H1 (cell line): ENCODE data around the gene STARD13.

Source experiments
- ASH2L ChIP-seq: fragments of 200-600, 300-600 bp; sonication (generic); IDR thresholded peaks from one replicate; pipeline ENCODE4 v1.7.1; 2017; ENCODE audit warnings: low read length
- CEBPB ChIP-seq: IDR thresholded peaks from 2 replicates; pipeline ENCODE4 v1.6.1; 2012; ENCODE audit warnings: low read depth, low read length
- E2F6 ChIP-seq: IDR thresholded peaks from 2 replicates; pipeline ENCODE4 v1.6.1; 2012; ENCODE audit warnings: inconsistent platforms
- EZH2 ChIP-seq: fragments of 200-600 bp; sonication (generic); IDR thresholded peaks from 2 replicates; pipeline ENCODE4 v1.7.1; 2012; ENCODE audit warnings: low read depth, mild to moderate bottlenecking, moderate library complexity, low read length, inconsistent platforms; ENCODE audit not compliant: severe bottlenecking
- GABPA ChIP-seq: IDR thresholded peaks from 2 replicates; pipeline ENCODE4 v1.6.1; 2011; ENCODE audit warnings: mild to moderate bottlenecking, low read length, moderate library complexity, borderline replicate concordance; ENCODE audit not compliant: insufficient read depth
- GTF2F1 ChIP-seq: IDR thresholded peaks from 2 replicates; pipeline ENCODE4 v1.6.1; 2012; ENCODE audit warnings: low read depth, low read length, improper control_type of control experiment, borderline replicate concordance
- KDM4A ChIP-seq: IDR thresholded peaks from one replicate; pipeline ENCODE4 v1.7.1; 2012; ENCODE audit warnings: low read depth, mild to moderate bottlenecking, moderate library complexity, low read length, inconsistent platforms; ENCODE audit not compliant: severe bottlenecking
- NRF1 ChIP-seq: IDR thresholded peaks from 2 replicates; pipeline ENCODE4 v1.6.1; 2011; ENCODE audit warnings: mild to moderate bottlenecking, low read depth, low read length, improper control_type of control experiment
- POLR2A ChIP-seq, 2 experiments: IDR thresholded peaks; 1 replicate in 1 of 2; 2 replicates in 1 of 2; pipeline ENCODE4 v1.6.1; 2011; ENCODE audit warnings: low read depth in 2 of 2, low read length in 2 of 2, mild to moderate bottlenecking in 2 of 2; ENCODE audit errors: control extremely low read depth in 1 of 2
- POLR2AphosphoS5 ChIP-seq: IDR thresholded peaks from 2 replicates; pipeline ENCODE4 v1.6.1; 2011; ENCODE audit warnings: low read depth, low read length
- SRF ChIP-seq: IDR thresholded peaks from 2 replicates; pipeline ENCODE4 v1.6.1; 2011; ENCODE audit warnings: mild to moderate bottlenecking, low read depth, low read length, moderate library complexity
- TF ChIP-seq, protein P1 (sequence below), 3 experiments: IDR thresholded peaks; 1 replicate in 2 of 3; 2 replicates in 1 of 3; pipeline versions ENCODE4 v1.5.1 to v1.6.1; 2011; ENCODE audit warnings: low read length in 3 of 3, mild to moderate bottlenecking in 3 of 3, inconsistent platforms in 2 of 3, low read depth in 1 of 3, moderate library complexity in 1 of 3; ENCODE audit not compliant: insufficient read depth in 1 of 3; ENCODE audit errors: control extremely low read depth in 1 of 3
- TF ChIP-seq, protein P2 (sequence below): IDR thresholded peaks from 2 replicates; pipeline ENCODE4 v1.6.1; 2011; ENCODE audit warnings: low read depth, mild to moderate bottlenecking, low read length; ENCODE audit not compliant: insufficient read depth

DNA sequence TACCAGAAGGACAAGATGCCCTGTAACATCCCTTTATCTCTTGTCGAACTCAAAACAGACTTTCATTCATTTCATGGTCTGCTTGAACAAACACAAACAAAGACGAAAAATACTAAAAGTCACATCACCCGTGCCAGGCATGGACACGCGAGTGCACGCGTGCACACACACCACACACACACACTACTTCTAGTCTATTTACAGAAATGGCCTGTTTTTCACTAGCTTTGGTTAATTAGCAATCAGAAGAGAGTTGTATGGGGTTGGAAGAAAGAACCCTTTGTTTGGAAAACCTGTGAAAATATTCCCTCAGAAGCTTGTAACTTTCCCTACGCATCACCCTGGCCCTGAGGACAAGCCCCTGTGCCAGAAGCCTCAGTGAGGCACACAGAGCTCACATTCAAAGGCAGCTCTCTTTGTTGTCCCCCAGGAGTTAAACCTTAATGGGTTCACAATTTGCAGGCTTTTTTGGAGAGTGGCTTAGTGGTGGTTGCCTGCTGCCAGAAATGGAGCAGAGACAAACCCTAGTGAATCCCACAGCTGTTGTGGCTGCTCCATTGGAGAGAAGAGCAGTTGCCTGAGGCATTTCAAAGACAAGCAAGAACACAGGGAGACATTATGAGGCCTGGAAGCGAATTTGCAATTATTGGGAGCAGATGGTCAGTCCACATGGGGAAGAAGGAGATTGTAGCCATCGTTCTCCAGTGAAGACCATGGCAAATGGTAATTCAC, 55.9 kb downstream of the STARD13 start:
- TF ChIP-seq EZH2 (no peak), NRF1 (no peak), GABPA (no peak), ASH2L (no peak), GTF2F1 (no peak), POLR2AphosphoS5 (no peak), SRF (no peak), POLR2A (IDR thresholded peaks at IDR 0.05; ENCODE audit: control extremely low read depth in 1 of 2, low read depth in 2 of 2, low read length in 2 of 2) (no peak), CEBPB (no peak), KDM4A (no peak), E2F6 (no peak)
- TF ChIP-seq, protein P1, sequence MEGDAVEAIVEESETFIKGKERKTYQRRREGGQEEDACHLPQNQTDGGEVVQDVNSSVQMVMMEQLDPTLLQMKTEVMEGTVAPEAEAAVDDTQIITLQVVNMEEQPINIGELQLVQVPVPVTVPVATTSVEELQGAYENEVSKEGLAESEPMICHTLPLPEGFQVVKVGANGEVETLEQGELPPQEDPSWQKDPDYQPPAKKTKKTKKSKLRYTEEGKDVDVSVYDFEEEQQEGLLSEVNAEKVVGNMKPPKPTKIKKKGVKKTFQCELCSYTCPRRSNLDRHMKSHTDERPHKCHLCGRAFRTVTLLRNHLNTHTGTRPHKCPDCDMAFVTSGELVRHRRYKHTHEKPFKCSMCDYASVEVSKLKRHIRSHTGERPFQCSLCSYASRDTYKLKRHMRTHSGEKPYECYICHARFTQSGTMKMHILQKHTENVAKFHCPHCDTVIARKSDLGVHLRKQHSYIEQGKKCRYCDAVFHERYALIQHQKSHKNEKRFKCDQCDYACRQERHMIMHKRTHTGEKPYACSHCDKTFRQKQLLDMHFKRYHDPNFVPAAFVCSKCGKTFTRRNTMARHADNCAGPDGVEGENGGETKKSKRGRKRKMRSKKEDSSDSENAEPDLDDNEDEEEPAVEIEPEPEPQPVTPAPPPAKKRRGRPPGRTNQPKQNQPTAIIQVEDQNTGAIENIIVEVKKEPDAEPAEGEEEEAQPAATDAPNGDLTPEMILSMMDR (IDR thresholded peaks at IDR 0.05; ENCODE audit: control extremely low read depth in 1 of 3, insufficient read depth in 1 of 3, low read depth in 1 of 3, low read length in 3 of 3): no peak
- TF ChIP-seq, protein P2, sequence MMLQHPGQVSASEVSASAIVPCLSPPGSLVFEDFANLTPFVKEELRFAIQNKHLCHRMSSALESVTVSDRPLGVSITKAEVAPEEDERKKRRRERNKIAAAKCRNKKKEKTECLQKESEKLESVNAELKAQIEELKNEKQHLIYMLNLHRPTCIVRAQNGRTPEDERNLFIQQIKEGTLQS: no peak
